GM12878 (cell line): ENCODE data around the gene IQUB. TPM values are rescaled to one million over a fixed set of nuclear protein-coding genes. Genes with fewer than 3 reads are reported as not detected.

Experiments
- ATF2 ChIP-seq: IDR thresholded peaks from 2 replicates; pipeline ENCODE4 v1.6.1; 2012; ENCODE audit warnings: low read length, inconsistent platforms
- BACH1 ChIP-seq: fragments of 450-650 bp; IDR thresholded peaks from 2 replicates; pipeline ENCODE4 v1.6.1; 2017; ENCODE audit warnings: mild to moderate bottlenecking, borderline replicate concordance
- BCL3 ChIP-seq: IDR thresholded peaks from 2 replicates; pipeline ENCODE4 v1.6.1; 2011; ENCODE audit warnings: borderline replicate concordance, low read depth, mild to moderate bottlenecking, moderate library complexity, low read length; ENCODE audit not compliant: insufficient read depth, poor library complexity, severe bottlenecking
- BRCA1 ChIP-seq: IDR thresholded peaks from 2 replicates; pipeline ENCODE4 v1.6.1; 2011; ENCODE audit warnings: low read depth, low read length, improper control_type of control experiment
- CEBPZ ChIP-seq: fragments of 150-350 bp; IDR thresholded peaks from 2 replicates; pipeline ENCODE4 v1.6.1; 2016; ENCODE audit warnings: low read depth, low read length
- ESRRA ChIP-seq: IDR thresholded peaks from 2 replicates; pipeline ENCODE4 v1.6.1; 2012; ENCODE audit warnings: mild to moderate bottlenecking, low read length, improper control_type of control experiment
- FOXK2 ChIP-seq: fragments of 450-650 bp; IDR thresholded peaks from 2 replicates; pipeline ENCODE4 v1.6.1; 2017; ENCODE audit warnings: mild to moderate bottlenecking, moderate library complexity
- PAX5 ChIP-seq: IDR thresholded peaks from 2 replicates; pipeline ENCODE4 v1.6.1; 2011; ENCODE audit warnings: low read depth, low read length, borderline replicate concordance
- PML ChIP-seq: IDR thresholded peaks from 2 replicates; pipeline ENCODE4 v1.6.1; 2012; ENCODE audit warnings: low read length, inconsistent platforms
- RAD51 ChIP-seq: fragments of 450-650 bp; IDR thresholded peaks from 2 replicates; pipeline ENCODE4 v1.6.1; 2016; ENCODE audit warnings: moderate library complexity, mild to moderate bottlenecking, inconsistent platforms
- RCOR1 ChIP-seq: conservative IDR thresholded peaks from 2 replicates; pipeline ENCODE4 v1.6.1; 2012; ENCODE audit warnings: low read depth, low read length, improper control_type of control experiment
- SP1 ChIP-seq: IDR thresholded peaks from one replicate; pipeline ENCODE4 v1.6.1; 2011; ENCODE audit warnings: low read depth, low read length
- SUZ12 ChIP-seq: fragments of 200-600 bp; sonication (generic); IDR thresholded peaks from one replicate; pipeline ENCODE4 v1.6.1; 2018; ENCODE audit warnings: antibody characterized with exemption, mild to moderate bottlenecking; ENCODE audit not compliant: unreplicated experiment
- ZNF207 ChIP-seq: fragments of 450-650 bp; IDR thresholded peaks from 2 replicates; pipeline ENCODE4 v1.6.1; 2014; ENCODE audit warnings: antibody characterized with exemption, mild to moderate bottlenecking, borderline replicate concordance
- ZNF622 ChIP-seq: fragments of 450-650 bp; IDR thresholded peaks from 2 replicates; pipeline ENCODE4 v1.6.1; 2017; ENCODE audit warnings: mild to moderate bottlenecking, inconsistent platforms
- polyA plus RNA-seq, 11 experiments: library from polyadenylated mRNA; depleted of rRNA in 4 of 11; unstranded in 6 of 11; stranded (reverse) in 5 of 11; fragments of >200 nt; fragmentation: Nextera tagmentation in 4 of 11; fragmentation: Illumina TruSeq in 1 of 11; extraction: Ambion mirVana in 4 of 11; extraction: Trizol in 1 of 11; gene quantifications; 1 replicate in 1 of 11; 2 replicates in 10 of 11; pipeline versions ENCODE4 v1.2.1 to v1.2.3, GENCODE V29; 2011 to 2016; ENCODE audit warnings: inconsistent platforms in 2 of 11, missing spikeins in 2 of 11, low read depth in 1 of 11
- total RNA-seq, 4 experiments: library from RNA; depleted of rRNA in 3 of 4; stranded (reverse); fragments of >200 nt in 3 of 4; fragmentation: Illumina TruSeq in 1 of 4; extraction: Trizol in 1 of 4; gene quantifications; 2 replicates each; pipeline versions ENCODE4 v1.2.1 to v1.2.3, GENCODE V29; 2013 to 2021
- TF ChIP-seq, protein P1 (sequence below): fragments of 450-650 bp; IDR thresholded peaks from 2 replicates; pipeline ENCODE4 v1.6.1; 2014; ENCODE audit warnings: mild to moderate bottlenecking
- TF ChIP-seq, protein P2 (sequence below): fragments of 450-650 bp; formaldehyde crosslinking; IDR thresholded peaks from 2 replicates; pipeline ENCODE4 v1.5.0; 2022; ENCODE audit warnings: mild to moderate bottlenecking, missing genetic modification characterization

Gene IQUB
- total and polyA plus RNA-seq, 10 of the 15 experiments (the other 5 are each of a cell fraction or from before 2014, with no cell fraction given): 0.04 to 0.08 TPM; not detected in 8

- TF ChIP-seq SUZ12 (no peak), CEBPZ (peak; percentile 29; the same call in 1 of the 2 replicates), RAD51 (peak; percentile 29; the same call in 1 of the 2 replicates), BACH1 (no peak), SP1 (peak; percentile 78), PML (peak; percentile 75), ZNF207 (peak; percentile 65; the same call in 1 of the 2 replicates), RCOR1 (peak; percentile 56; the same call in 1 of the 2 replicates), PAX5 (peak; percentile 89), BCL3 (no peak), ESRRA (peak; percentile 77; the same call in 1 of the 2 replicates), FOXK2 (no peak), ATF2 (no peak), ZNF622 (no peak), BRCA1 (no peak)
- TF ChIP-seq, protein P1, sequence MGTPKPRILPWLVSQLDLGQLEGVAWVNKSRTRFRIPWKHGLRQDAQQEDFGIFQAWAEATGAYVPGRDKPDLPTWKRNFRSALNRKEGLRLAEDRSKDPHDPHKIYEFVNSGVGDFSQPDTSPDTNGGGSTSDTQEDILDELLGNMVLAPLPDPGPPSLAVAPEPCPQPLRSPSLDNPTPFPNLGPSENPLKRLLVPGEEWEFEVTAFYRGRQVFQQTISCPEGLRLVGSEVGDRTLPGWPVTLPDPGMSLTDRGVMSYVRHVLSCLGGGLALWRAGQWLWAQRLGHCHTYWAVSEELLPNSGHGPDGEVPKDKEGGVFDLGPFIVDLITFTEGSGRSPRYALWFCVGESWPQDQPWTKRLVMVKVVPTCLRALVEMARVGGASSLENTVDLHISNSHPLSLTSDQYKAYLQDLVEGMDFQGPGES: peak; percentile 52; the same call in 1 of the 2 replicates
- TF ChIP-seq, protein P2, sequence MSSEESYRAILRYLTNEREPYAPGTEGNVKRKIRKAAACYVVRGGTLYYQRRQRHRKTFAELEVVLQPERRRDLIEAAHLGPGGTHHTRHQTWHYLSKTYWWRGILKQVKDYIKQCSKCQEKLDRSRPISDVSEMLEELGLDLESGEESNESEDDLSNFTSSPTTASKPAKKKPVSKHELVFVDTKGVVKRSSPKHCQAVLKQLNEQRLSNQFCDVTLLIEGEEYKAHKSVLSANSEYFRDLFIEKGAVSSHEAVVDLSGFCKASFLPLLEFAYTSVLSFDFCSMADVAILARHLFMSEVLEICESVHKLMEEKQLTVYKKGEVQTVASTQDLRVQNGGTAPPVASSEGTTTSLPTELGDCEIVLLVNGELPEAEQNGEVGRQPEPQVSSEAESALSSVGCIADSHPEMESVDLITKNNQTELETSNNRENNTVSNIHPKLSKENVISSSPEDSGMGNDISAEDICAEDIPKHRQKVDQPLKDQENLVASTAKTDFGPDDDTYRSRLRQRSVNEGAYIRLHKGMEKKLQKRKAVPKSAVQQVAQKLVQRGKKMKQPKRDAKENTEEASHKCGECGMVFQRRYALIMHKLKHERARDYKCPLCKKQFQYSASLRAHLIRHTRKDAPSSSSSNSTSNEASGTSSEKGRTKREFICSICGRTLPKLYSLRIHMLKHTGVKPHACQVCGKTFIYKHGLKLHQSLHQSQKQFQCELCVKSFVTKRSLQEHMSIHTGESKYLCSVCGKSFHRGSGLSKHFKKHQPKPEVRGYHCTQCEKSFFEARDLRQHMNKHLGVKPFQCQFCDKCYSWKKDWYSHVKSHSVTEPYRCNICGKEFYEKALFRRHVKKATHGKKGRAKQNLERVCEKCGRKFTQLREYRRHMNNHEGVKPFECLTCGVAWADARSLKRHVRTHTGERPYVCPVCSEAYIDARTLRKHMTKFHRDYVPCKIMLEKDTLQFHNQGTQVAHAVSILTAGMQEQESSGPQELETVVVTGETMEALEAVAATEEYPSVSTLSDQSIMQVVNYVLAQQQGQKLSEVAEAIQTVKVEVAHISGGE (CRISPR knock-in tag): no peak
Observed at GRCh38 chr7:123557398-123558288, 23.2 kb upstream of the IQUB start, which contains the start of gene NDUFA5 (continued).
